GM12891 (cell line): ENCODE results near the gene PPFIBP1.
A peak's percentile ranks its signal among the peaks of the same experiment; 100 is the strongest.

ENCODE experiments used
- DNase-seq: peaks from one replicate; pipeline ENCODE4 v3.0.0; 2011; ENCODE audit warnings: low spot score; ENCODE audit not compliant: insufficient read length
- FAIRE-seq: peaks from 2 replicates; lab custom pipeline; 2011; peaks lifted over from hg19 to GRCh38; lab: Jason Lieb, UNC
- PAX5 ChIP-seq: IDR thresholded peaks from 2 replicates; pipeline ENCODE4 v1.6.1; 2011; ENCODE audit warnings: low read length, moderate library complexity, mild to moderate bottlenecking; ENCODE audit not compliant: insufficient read depth, severe bottlenecking
- POLR2A ChIP-seq: IDR thresholded peaks from 2 replicates; pipeline ENCODE4 v1.6.1; 2011; ENCODE audit warnings: low read depth, low read length, control low read depth
- POLR2AphosphoS5 ChIP-seq: IDR thresholded peaks from 2 replicates; pipeline ENCODE4 v1.6.1; 2011; ENCODE audit warnings: low read depth, low read length, control low read depth
- POU2F2 ChIP-seq: IDR thresholded peaks from 2 replicates; pipeline ENCODE4 v1.6.1; 2011; ENCODE audit warnings: low read depth, mild to moderate bottlenecking, control low read depth, low read length, moderate library complexity
- SPI1 ChIP-seq: IDR thresholded peaks from 2 replicates; pipeline ENCODE4 v1.6.1; 2011; ENCODE audit warnings: low read depth, low read length, control low read depth
- TAF1 ChIP-seq: IDR thresholded peaks from 2 replicates; pipeline ENCODE4 v1.6.1; 2011; ENCODE audit warnings: low read depth, low read length, control low read depth

The PPFIBP1 gene

DNA sequence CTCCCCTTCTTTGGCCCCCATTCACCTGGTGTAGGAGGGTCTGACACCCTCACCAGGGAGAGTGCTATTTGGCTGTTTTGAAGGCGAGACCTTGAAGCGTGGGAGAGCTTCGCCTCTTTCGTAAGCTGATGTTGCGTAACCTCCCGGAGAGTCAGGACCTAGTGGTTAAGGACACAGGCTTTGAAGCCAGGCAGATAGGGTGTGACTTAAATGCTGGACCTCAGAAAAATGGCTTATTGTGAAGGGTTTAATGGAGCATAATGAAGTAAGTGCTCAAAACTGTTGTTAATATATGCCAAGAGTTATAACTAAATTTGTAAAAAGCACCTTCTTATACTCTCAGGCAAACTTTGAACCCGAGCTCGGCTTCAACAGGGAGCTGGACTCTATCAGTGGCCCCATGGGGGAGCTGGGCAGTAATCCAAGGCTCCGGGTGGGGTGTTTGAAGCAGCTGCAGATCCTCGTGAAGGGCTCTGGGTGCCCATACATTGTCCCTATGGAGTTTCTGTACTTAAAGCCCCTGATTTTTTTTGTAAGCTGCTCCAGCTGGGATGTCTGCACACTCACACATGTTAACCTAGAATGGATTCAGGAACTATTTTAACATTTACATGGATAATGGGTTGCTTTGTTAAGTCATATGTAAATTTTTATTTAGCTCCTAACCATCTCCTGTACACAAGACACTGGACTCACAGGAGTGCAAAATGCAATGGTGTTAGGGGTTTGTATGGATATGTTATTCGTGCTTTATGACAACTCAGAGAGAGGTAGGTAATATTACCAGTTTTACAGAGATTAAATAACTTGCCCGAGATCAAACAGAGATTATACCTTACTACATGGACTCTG is 26.0 kb downstream of the PPFIBP1 start:
- no peak for DNase-seq
- TF ChIP-seq SPI1 (no peak), POLR2AphosphoS5 (no peak), POU2F2 (no peak), POLR2A (no peak), PAX5 (no peak), TAF1 (no peak)
- FAIRE-seq = no peak

DNA sequence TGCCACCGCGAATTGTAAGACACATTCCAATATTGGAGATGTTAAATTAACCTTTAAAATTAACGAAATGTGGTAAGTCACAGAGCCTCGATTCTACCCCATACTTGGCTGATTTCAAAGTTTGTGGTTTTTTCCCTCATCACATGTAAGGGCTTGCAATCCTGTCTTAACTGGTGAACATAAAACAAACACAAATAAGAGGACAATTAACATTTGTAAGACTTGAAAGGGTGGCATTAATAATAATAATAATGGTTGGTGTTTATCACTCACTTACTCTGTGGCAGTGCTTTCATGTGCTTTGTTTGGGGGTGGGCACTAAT is 26.6 kb downstream of the PPFIBP1 start:
- no peak for FAIRE-seq
- TF ChIP-seq POU2F2 (no peak), PAX5 (no peak), SPI1 (no peak), POLR2AphosphoS5 (no peak), TAF1 (no peak), POLR2A (no peak)
- no peak for DNase-seq

DNA sequence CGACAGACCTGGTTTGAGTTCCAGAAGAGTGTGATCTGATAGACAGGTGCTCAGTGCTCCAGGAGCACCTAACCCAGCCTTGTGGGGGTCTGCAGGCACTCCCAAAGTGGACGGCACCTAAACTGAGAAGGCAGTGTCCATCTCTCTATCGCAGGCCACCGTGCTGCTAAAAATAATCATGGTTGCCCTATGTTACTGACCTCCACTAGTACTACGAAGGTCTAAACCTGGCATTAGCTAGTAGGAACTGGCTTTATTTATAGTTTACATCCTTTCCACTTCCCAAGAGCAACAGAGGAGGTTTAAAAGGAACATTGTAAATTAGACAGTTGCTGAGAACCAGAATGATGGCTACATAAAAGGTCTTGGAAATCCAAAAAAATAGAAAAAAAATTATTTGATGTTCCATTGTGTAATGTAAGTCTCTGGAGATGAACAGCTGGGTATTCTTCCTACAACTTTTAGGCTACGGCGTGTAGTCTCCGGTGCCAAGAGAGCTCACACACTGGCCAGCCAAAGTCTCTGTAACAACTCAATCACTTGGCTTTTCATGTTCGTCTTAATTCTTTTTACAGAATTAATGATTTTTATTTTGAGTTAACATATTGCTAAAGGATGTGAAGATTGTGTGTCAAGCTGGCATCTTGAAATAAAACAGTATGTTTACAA is 27.3 kb downstream of the PPFIBP1 start:
- DNase-seq (no peak), FAIRE-seq (no peak)
- TF ChIP-seq SPI1 = no peak
- TF ChIP-seq POLR2AphosphoS5 = no peak
- TF ChIP-seq PAX5 = no peak
- no peak for TF ChIP-seq POLR2A
- no peak for TF ChIP-seq POU2F2
- TF ChIP-seq TAF1 = no peak

DNA sequence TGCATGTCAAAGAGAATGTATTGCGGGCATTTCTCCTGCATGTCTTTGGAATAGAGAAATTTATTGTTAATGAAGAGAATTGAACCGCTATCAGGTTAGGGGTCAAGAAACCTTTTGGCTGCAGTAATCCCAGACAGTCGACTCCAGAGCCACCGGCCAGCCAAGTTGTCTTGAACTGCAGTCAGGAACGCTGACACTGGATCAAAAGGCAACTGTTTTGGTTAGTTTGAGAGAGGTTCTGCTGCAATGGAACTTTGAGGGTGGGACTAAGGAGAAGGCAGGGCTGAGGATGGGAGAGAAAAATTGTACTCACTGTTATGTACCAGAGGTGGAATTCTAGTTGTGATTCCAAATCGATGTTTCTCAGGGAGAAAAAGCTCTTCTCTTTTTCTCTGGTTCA is 28.2 kb downstream of the PPFIBP1 start:
- DNase-seq = no peak
- TF ChIP-seq TAF1 = no peak
- TF ChIP-seq POLR2AphosphoS5 = no peak
- no peak for TF ChIP-seq POLR2A
- TF ChIP-seq SPI1 = no peak
- no peak for TF ChIP-seq POU2F2
- TF ChIP-seq PAX5 = no peak
- no peak for FAIRE-seq

DNA sequence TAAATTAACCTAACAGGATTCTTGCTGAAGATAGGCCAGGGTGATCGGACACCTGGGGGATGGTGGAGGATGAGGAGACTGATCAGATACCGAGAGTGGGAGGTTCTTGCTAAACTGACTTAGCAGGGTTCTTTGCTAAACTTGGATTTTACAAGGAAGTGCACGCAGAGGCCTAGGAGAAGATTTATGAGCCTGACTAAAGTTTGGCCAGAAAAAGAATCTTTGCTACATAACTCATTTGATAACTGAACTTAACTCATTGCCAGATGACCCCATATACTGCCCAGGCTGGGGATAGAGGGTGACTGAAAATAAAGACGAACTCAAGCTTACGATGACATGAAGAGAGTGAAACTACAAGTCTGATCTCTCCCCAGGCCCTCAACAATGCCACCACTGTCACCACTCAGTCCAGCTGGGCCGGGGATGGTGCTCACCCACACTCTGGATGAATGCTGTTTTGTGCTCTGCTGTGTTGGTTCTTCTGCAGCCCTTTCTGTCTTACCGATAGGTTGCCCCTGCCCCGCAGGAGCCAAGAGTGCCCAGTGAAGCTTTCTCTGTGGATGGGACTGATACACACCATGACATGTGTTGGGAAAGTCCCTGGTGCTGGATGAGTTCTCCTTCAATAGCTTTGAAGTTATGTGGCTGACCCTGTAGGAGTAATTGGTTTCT is 29.0 kb downstream of the PPFIBP1 start:
- no peak for FAIRE-seq
- no peak for DNase-seq
- no peak for TF ChIP-seq POU2F2
- TF ChIP-seq POLR2AphosphoS5 = no peak
- TF ChIP-seq PAX5 = no peak
- TF ChIP-seq POLR2A = no peak
- TF ChIP-seq TAF1 = no peak
- no peak for TF ChIP-seq SPI1

DNA sequence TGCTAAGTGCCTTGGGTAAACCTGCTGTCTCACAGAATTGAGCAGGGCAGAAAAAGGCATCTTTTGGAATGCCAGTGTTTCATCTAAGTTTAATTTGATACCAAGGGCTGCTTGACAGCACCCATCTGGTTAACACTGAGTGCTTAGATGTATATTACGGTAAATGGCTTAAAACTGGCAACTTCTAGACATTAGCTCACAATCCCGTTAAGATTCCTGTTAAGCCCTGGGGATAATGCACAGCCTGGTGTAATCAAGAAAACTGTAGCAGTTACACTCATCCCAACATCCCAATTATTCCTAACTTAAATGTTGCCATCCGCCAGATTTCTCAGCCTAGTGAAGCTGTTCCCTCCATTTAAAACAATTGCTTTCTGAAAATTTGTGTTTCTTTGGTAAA is 29.9 kb downstream of the PPFIBP1 start:
- DNase-seq = no peak
- no peak for TF ChIP-seq SPI1
- no peak for TF ChIP-seq POU2F2
- no peak for TF ChIP-seq POLR2A
- no peak for TF ChIP-seq TAF1
- no peak for TF ChIP-seq PAX5
- no peak for FAIRE-seq

DNA sequence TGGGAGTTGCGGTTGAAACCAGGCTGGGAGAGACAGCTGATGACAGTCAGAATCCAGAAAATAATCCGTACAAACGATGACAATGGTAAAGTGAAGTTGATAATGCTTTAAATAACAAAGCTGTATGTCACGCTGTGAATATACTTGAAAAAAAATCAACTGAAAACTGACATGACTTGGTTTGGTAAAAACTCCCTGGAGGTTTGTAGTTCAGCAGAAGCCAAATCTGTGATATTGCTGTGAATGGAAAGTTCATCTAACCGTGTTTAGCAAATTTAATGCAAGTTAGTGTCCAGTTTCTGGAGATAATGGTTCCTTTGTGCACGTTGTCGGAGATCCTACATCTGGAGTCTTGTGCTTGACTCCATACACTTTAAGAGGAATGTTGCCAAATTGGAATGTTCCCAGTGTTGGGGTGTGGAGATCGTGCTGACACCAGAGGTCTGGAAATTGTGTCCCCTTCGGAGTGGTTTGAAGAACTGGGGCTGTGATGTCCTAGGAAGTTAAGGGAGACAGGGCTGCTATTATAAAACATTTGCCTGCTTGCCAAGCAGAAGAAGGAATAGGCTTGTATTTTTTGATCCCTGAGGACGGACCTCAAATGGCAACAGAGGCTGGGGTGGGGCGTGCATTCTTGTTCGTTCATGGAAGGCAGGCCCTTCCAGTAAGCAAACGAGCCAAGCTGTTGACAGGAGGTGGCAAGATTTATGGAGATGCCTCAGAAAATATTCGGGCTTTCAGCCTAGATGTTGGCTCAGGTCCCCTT is 30.6 kb downstream of the PPFIBP1 start:
- DNase-seq = no peak
- FAIRE-seq = peak; percentile 73

DNA sequence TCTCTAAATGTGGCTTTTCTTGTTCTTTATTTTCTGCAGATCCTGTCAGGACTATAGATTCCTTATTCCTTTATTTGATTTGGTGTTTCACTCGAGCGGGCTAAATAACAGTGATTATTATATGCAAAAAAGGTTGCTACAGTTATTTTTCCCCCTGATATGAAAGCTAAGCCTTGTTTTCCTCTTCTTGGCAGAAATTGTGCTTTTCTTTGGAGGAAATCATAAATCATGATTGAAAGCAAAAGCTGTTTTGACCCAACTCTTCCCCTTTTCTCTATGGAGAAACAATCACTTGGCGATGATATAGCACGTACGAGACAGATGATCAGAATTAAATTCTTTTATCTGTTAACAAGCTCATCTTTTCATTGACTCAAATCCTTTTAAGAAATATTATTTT is 31.4 kb downstream of the PPFIBP1 start:
- no peak for FAIRE-seq
- TF ChIP-seq TAF1 (no peak), PAX5 (no peak), POLR2AphosphoS5 (no peak), POU2F2 (no peak), SPI1 (no peak), POLR2A (no peak)
- no peak for DNase-seq

More for the DNA sequence above, 30.6 kb downstream of the PPFIBP1 start:
- TF ChIP-seq TAF1 (no peak), SPI1 (no peak), POLR2A (no peak), POU2F2 (no peak), PAX5 (no peak), POLR2AphosphoS5 (no peak)
